ENCODE results near the gene CDC73. TPM values are rescaled to one million over a fixed set of nuclear protein-coding genes. Genes with fewer than 3 reads are reported as not detected.
A peak's percentile ranks its signal among the peaks of the same experiment; 100 is the strongest.

Gene CDC73
- total RNA-seq, 4 donors from 2014 or later: 45.4 to 66.9 (median 46.0) TPM

- no peak overlapping the region for H3K27ac ChIP-seq (replicated peaks in 1 of 4)
Measured at GRCh38 chr1:193211539-193211938, 89.7 kb downstream of the CDC73 start.

GRCh38 chr1:193212637-193213036 lies 90.8 kb downstream of the CDC73 start:
- no peaks in the 10 kb centered on the region for H3K27me3 ChIP-seq
- WGBS: 98% methylated on average over 2 of the region's 2 CpGs
- no peak for TF ChIP-seq POLR2AphosphoS5 (IDR thresholded peaks at IDR 0.05)
- no peak for TF ChIP-seq EP300 (IDR thresholded peaks at IDR 0.05)
- TF ChIP-seq POLR2A (IDR thresholded peaks at IDR 0.05; ENCODE audit: low read depth): no peak
- TF ChIP-seq CTCF (IDR thresholded peaks at IDR 0.05): no peak
- H3K36me3 ChIP-seq: peaks cover 0 to 54% (median 6%) of the 10 kb centered on the region in 4 donors
- no peak overlapping the region for H3K4me3 ChIP-seq
- H3K9me3 ChIP-seq: no peaks in the 10 kb centered on the region
- no peaks in the 10 kb centered on the region for H3K4me1 ChIP-seq
- intact Hi-C loops (cut with DNase I): no loop called here
- no peak overlapping the region for H3K27ac ChIP-seq (replicated peaks in 1 of 4)
- DNase-seq (ENCODE audit: extremely low spot score): no peak

More at GRCh38 chr1:193211539-193211938, 89.7 kb downstream of the CDC73 start:
- no peaks in the 10 kb centered on the region for H3K4me1 ChIP-seq
- no peak overlapping the region for H3K4me3 ChIP-seq
- intact Hi-C loops (cut with DNase I): no loop called here
- H3K27me3 ChIP-seq: no peaks in the 10 kb centered on the region
- TF ChIP-seq POLR2A (IDR thresholded peaks at IDR 0.05; ENCODE audit: low read depth) (no peak), POLR2AphosphoS5 (IDR thresholded peaks at IDR 0.05) (no peak), CTCF (IDR thresholded peaks at IDR 0.05) (no peak), EP300 (IDR thresholded peaks at IDR 0.05) (no peak)
- DNase-seq (ENCODE audit: extremely low spot score): no peak
- H3K36me3 ChIP-seq: peaks cover 0 to 53% (median 10%) of the 10 kb centered on the region in 4 donors
- H3K9me3 ChIP-seq: peaks cover 0 to 7% (median 3%) of the 10 kb centered on the region in 4 donors
- WGBS: 88% methylated on average over 1 of the region's 1 CpG

- no peak for TF ChIP-seq POLR2A (IDR thresholded peaks at IDR 0.05; ENCODE audit: low read depth)
- no peak for TF ChIP-seq CTCF (IDR thresholded peaks at IDR 0.05)
- TF ChIP-seq POLR2AphosphoS5 (IDR thresholded peaks at IDR 0.05): no peak
- no peak for TF ChIP-seq EP300 (IDR thresholded peaks at IDR 0.05)
- H3K4me3 ChIP-seq: no peak overlapping the region
- intact Hi-C loops (cut with DNase I): no loop called here
- 97% methylated on average over 4 of the region's 4 CpGs for WGBS
- peaks cover 0 to 52% (median 3%) of the 10 kb centered on the region in 4 donors for H3K36me3 ChIP-seq
- no peaks in the 10 kb centered on the region for H3K27me3 ChIP-seq
- no peak for DNase-seq (ENCODE audit: extremely low spot score)
- H3K4me1 ChIP-seq: no peaks in the 10 kb centered on the region
- no peaks in the 10 kb centered on the region for H3K9me3 ChIP-seq
- no peak overlapping the region for H3K27ac ChIP-seq (replicated peaks in 1 of 4)
Measured at GRCh38 chr1:193213998-193214397, 92.2 kb downstream of the CDC73 start.

GRCh38 chr1:193216920-193217319 lies 95.1 kb downstream of the CDC73 start:
- intact Hi-C loops (cut with DNase I): no loop called here
- Histone ChIP-seq H3K36me3 (peaks cover 0 to 52% (median 3%) of the 10 kb centered on the region in 4 donors), H3K4me3 (no peak overlapping the region), H3K27ac (replicated peaks in 1 of 4) (peak overlapping the region in 1 of 4 donors; percentile 16), H3K4me1 (peaks cover 0 to 8% (median 7%) of the 10 kb centered on the region in 4 donors), H3K27me3 (no peaks in the 10 kb centered on the region), H3K9me3 (no peaks in the 10 kb centered on the region)
- TF ChIP-seq EP300 (IDR thresholded peaks at IDR 0.05) (no peak), CTCF (IDR thresholded peaks at IDR 0.05) (no peak), POLR2A (IDR thresholded peaks at IDR 0.05; ENCODE audit: low read depth) (no peak), POLR2AphosphoS5 (IDR thresholded peaks at IDR 0.05) (peak in 1 of 2 donors; percentile 30)
- DNase-seq (ENCODE audit: extremely low spot score): no peak
- WGBS: 73% methylated on average over 4 of the region's 8 CpGs

GRCh38 chr1:193219391-193219790 lies 97.6 kb downstream of the CDC73 start:
- no peak for DNase-seq (ENCODE audit: extremely low spot score)
- H3K36me3 ChIP-seq: peaks cover 0 to 29% (median 3%) of the 10 kb centered on the region in 4 donors
- WGBS: 93% methylated on average over 4 of the region's 4 CpGs

More at GRCh38 chr1:193219391-193219790, 97.6 kb downstream of the CDC73 start:
- intact Hi-C loops (cut with DNase I): no loop called here
- H3K27ac ChIP-seq (replicated peaks in 1 of 4): no peak overlapping the region
- TF ChIP-seq EP300 (IDR thresholded peaks at IDR 0.05) (no peak), POLR2A (IDR thresholded peaks at IDR 0.05; ENCODE audit: low read depth) (no peak)
- no peaks in the 10 kb centered on the region for H3K27me3 ChIP-seq
- H3K9me3 ChIP-seq: no peaks in the 10 kb centered on the region
- peaks cover 0 to 15% (median 15%) of the 10 kb centered on the region in 4 donors for H3K4me1 ChIP-seq
- H3K4me3 ChIP-seq: no peak overlapping the region
